HG03469 (cell line): Measurements from ENCODE around the gene SFXN5.

ENCODE experiments used
- ATAC-seq: cut with Tn5 transposase; IDR thresholded peaks from one replicate; pipeline ENCODE4 v1.9.1; 2021; ENCODE audit warnings: mild to moderate bottlenecking, moderate library complexity, moderate number of reproducible peaks; ENCODE audit not compliant: unreplicated experiment

Gene SFXN5

GRCh38 chr2:72959995-72960981 lies 111.2 kb downstream of the SFXN5 start:
- ATAC-seq, result no peak

DNA sequence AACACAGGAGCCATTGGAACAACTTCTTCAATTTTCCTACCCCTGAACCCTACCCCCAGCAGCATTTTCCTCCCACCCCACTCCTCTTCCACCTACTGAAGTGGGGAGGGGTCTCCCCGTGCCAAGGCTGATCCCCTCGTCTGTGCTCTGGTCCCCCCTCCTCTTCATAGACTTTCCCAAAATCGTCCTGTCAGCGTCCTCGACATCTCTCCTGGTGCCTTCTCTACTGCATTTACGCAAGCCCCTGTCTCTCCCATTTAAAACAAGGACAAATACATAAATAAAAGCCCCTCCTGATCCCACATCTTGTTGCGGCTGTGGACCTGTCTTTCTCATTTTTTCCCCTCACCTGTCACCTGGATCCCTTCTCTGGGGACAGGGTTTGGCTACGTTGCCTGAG lies 112.0 kb downstream of the SFXN5 start:
- ATAC-seq, result no peak

DNA sequence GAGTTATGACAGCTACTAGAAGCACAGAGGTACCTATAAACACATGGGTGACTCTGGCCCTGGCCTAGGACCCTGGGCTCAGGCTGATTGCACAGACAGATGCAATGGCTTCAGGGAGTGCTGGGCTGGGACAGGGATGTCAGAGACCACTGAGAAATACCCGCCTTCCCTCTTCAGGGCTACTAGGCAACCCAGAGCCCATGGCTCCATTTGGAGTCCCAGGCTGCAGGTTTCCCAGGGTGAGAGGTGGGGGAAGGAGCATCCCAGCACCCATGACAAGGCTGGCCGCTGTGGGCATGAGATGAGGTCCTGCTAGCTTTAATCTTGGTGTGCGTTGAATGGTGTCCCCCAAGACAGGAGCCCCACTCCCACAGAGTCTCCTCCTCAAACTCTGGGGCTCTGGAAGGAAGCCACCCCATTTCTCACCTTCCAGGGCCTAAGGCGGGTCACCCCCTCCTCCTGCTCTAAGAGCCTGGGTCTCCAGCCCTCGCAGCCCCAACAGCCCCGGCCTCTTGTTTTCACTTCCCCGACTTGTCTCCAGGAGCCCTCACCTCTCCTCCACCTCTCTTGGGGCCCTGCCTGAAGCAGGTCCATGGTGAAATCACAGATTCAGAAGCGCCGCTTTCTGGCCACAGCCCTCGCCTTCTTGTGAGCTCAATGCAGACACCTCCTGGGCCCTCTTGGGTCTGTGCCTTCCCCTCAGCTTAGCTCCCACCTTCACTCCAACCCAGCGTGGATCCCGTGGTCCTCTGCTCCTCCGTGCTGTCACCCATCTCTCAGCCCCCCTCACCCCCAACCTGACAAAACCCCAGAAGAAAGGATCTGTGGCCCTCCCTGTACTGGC lies 112.7 kb downstream of the SFXN5 start:
- no peak for ATAC-seq

DNA sequence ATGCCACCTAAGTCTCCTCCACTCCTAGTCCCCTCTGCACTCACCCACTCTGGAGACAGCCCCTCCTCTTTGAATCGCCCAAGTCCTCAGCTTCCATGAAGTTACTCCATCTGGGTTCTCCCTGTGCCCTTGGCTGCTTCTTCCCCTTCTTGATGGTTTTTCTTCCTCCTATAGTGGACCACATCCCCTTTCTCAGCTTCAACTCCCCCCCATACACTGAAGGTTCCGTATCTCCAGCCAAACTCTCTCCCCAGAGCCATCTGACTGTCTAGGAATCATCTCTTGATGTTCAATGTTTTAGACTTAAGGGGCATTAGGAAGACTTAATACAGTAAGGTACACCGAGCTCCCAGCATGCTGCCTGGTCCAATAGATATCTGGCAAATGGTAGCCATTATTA lies 114.6 kb downstream of the SFXN5 start:
- no peak for ATAC-seq

DNA sequence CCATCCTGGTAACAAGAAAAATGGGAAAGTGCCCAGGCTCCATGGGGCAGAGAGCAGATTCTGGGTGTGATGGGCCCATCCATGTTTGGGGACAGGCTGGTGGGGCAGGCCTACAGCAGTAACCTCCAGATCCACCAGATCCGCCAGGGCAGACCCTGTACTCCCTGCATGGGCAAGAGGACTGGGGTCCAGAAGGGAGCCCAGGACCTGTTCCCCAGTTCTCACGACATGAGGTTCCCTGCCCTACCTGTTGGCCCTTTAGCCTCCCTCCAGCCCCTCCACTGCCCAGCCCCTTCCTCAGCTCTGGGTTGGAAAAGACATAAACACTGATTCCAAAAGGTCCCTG lies 115.5 kb downstream of the SFXN5 start:
- ATAC-seq, result no peak

GRCh38 chr2:72955228-72956049 lies 116.1 kb downstream of the SFXN5 start:
- no peak for ATAC-seq

DNA sequence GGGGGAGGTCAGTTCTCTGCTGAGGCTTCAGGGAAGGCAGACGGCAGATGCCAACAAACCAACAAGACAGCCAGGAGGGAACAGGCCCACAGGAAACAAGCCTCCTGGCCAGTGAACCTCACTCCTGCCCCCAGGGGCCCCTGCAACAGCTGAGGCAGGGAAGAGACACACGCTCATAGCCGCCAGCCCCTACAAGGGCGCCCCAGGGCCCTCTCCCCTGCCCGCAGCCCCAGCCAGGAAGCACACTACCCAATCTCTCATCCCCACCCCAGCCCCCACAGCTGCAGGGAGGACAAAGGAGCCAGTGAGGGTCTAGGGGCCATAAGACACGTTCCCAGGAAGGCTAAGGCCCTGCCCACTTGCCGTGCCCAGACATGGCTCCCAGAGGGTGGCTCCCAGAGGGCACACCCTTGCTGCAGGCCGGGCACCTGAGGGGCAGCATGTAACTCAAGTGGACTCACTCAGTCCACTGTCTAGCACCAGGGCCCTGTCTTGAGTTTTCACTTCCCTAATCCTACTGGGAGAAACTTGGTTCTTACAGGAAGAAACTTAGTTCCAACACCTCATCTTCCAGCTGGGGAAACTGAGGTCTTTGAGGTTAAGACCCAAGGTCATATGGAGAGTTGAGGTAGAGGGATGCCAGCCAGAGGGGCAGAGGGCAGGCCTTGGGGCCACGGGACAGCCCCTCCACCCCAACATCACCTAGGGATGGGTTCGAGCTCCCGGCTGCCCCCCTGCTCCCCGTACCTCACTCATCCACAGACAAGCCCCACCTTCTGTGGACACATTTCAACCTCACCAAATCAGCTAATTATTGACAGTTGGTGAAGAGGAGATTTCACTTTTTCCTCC lies 116.9 kb downstream of the SFXN5 start:
- no peak for ATAC-seq

DNA sequence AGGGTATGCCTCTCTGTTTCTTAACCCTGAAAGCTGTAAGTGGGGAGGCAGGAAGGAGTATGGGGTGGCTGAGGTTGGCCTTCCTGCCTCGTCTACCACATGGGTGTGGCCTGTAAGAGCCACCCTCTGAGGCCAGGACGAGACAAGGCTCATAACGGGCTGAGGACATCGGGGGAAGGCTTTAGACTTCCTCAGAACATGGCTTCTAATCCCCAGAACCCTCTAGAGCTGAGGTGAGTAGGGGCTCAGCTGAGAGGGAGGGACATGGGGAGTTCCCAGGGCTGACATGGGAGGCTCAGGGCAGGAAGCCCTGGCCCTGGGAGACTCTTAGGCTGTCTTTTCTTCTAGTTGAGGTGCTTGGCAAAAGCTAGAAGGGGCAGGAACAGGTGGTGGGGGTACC lies 117.5 kb downstream of the SFXN5 start:
- ATAC-seq, result no peak

- ATAC-seq, result no peak
Observed at GRCh38 chr2:72953528-72953927, 118.0 kb downstream of the SFXN5 start.

DNA sequence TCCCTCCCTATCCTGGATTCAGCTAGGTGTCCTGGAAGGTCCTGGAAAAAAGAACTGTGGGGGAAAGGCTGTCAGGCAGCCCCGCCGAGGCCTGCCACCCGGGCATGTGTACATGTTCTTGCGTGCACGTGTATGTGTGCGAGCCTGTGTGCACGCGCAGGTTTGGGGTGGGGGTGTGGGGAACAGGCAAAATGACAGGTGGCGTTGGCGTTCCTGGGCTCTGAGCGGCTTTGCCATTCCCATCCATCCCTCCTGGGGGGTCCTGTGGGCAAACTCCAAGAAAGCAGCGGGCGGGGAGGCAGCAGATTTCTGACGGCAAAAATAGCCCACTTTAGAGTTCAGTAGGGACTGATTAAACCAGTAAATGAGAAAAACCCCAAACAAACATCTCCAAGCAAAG lies 118.6 kb downstream of the SFXN5 start:
- ATAC-seq, result no peak

GRCh38 chr2:72952110-72952823 lies 119.2 kb downstream of the SFXN5 start:
- no peak for ATAC-seq

- ATAC-seq, result no peak
Observed at GRCh38 chr2:72951303-72952095, 120.0 kb downstream of the SFXN5 start.

GRCh38 chr2:72950558-72951255 lies 120.8 kb downstream of the SFXN5 start:
- no peak for ATAC-seq

GRCh38 chr2:72949642-72950041 lies 121.9 kb downstream of the SFXN5 start:
- ATAC-seq, result no peak

DNA sequence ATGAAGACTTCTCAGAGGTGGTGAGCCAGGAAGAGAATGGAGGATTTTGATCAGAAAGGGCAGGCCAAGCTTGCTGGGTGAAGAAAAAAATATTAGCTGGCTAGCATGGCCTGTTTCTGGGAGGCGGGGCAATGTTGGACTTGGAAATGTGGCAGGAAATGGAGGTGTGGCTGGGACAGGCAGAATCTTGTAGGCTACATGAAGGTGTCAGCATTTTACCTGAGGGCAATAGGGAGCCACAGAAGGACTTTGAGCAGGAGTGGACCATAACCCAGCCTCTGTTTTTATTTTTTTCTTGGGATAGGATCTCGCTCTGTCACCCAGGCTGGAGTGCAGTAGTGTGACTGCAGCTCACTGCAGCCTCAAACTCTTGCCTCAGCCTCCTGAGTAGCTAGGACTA lies 122.5 kb downstream of the SFXN5 start:
- no peak for ATAC-seq

GRCh38 chr2:72947952-72948830 lies 123.3 kb downstream of the SFXN5 start:
- no peak for ATAC-seq

DNA sequence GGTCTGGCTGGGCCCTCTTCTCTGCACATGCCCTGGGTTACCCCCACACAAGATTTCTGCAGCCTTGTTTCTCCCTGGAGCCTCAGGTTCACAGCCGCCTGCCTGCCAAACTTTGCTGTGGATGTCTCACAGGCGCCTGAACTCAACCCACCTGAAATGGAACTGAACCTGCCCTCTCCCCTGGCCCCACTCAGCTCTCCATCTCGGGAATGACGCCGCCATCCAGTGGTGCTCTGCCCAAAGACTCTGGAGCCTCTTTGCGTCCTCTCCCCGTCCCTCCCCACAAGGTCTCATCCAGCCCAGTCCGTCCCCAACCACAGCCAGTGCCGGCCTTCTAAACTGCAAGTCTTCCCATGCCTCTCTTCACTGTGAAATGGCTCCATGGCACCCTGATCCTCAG lies 125.0 kb downstream of the SFXN5 start:
- ATAC-seq, result no peak
